Measurements from ENCODE around the gene STXBP3. TPM values are rescaled to one million over a fixed set of nuclear protein-coding genes. Genes with fewer than 3 reads are reported as not detected.

STXBP3 gene
- polyA plus RNA-seq, 1 donor from 2014 or later: 29.6 TPM

GRCh38 chr1:108832929-108833328 is 86.5 kb downstream of the STXBP3 start:
- TF ChIP-seq TAF1 (IDR thresholded peaks at IDR 0.05; ENCODE audit: low read depth): no peak
- no peak for TF ChIP-seq REST (IDR thresholded peaks at IDR 0.05; ENCODE audit: borderline replicate concordance)
- no peak for TF ChIP-seq POLR2AphosphoS5 (IDR thresholded peaks at IDR 0.05)
- TF ChIP-seq EZH2 (IDR thresholded peaks at IDR 0.05; ENCODE audit: borderline replicate concordance, insufficient read depth, low read length, poor library complexity, severe bottlenecking): no peak
- TF ChIP-seq RAD21 (conservative IDR thresholded peaks at IDR 0.05): no peak
- TF ChIP-seq EP300 (conservative IDR thresholded peaks at IDR 0.05; ENCODE audit: poor library complexity, severe bottlenecking): no peak
- TF ChIP-seq CTCF (IDR thresholded peaks at IDR 0.05; ENCODE audit: poor library complexity, severe bottlenecking): no peak
- no peak for TF ChIP-seq SMC3 (conservative IDR thresholded peaks at IDR 0.05; ENCODE audit: poor library complexity)
- TF ChIP-seq MXI1 (conservative IDR thresholded peaks at IDR 0.05; ENCODE audit: poor library complexity, severe bottlenecking): no peak
- H2AFZ ChIP-seq (ENCODE audit: low read depth, low read length): no peak overlapping the region
- no peaks in the 10 kb centered on the region for H3K9me2 ChIP-seq (ENCODE audit: insufficient read depth, low read length)
- no peaks in the 10 kb centered on the region for H3K9me3 ChIP-seq (ENCODE audit: low read length)
- no peaks in the 10 kb centered on the region for H4K20me1 ChIP-seq (ENCODE audit: insufficient read depth)
- no peaks in the 10 kb centered on the region for H3K36me3 ChIP-seq (ENCODE audit: insufficient read depth, low read length)
- no peak overlapping the region for H3K4me2 ChIP-seq (ENCODE audit: low read length)
- no peaks in the 10 kb centered on the region for H3K79me2 ChIP-seq (replicated peaks; ENCODE audit: insufficient read depth, low read length)
- no peak overlapping the region for H3K27ac ChIP-seq (ENCODE audit: low read length)
- no peaks in the 10 kb centered on the region for H3K27me3 ChIP-seq (ENCODE audit: insufficient read depth, low read depth, low read length)
- no peak overlapping the region for H3K4me3 ChIP-seq (ENCODE audit: low read length)
- H3K9ac ChIP-seq (ENCODE audit: low read length): no peak overlapping the region
- no peaks in the 10 kb centered on the region for H3F3A ChIP-seq (ENCODE audit: insufficient read depth, low read length, poor library complexity, severe bottlenecking)

- Histone ChIP-seq H3K9me3 (ENCODE audit: low read length) (no peaks in the 10 kb centered on the region), H4K20me1 (ENCODE audit: insufficient read depth) (no peaks in the 10 kb centered on the region), H3K27me3 (ENCODE audit: insufficient read depth, low read depth, low read length) (no peaks in the 10 kb centered on the region), H3K79me2 (replicated peaks; ENCODE audit: insufficient read depth, low read length) (no peaks in the 10 kb centered on the region), H3F3A (ENCODE audit: insufficient read depth, low read length, poor library complexity, severe bottlenecking) (no peaks in the 10 kb centered on the region), H3K9ac (ENCODE audit: low read length) (no peak overlapping the region), H3K9me2 (ENCODE audit: insufficient read depth, low read length) (no peaks in the 10 kb centered on the region), H3K4me3 (ENCODE audit: low read length) (no peak overlapping the region), H2AFZ (ENCODE audit: low read depth, low read length) (no peak overlapping the region), H3K27ac (ENCODE audit: low read length) (no peak overlapping the region), H3K4me2 (ENCODE audit: low read length) (no peak overlapping the region), H3K36me3 (ENCODE audit: insufficient read depth, low read length) (no peaks in the 10 kb centered on the region)
- TF ChIP-seq MXI1 (conservative IDR thresholded peaks at IDR 0.05; ENCODE audit: poor library complexity, severe bottlenecking) (no peak), CTCF (IDR thresholded peaks at IDR 0.05; ENCODE audit: poor library complexity, severe bottlenecking) (no peak), EZH2 (IDR thresholded peaks at IDR 0.05; ENCODE audit: borderline replicate concordance, insufficient read depth, low read length, poor library complexity, severe bottlenecking) (no peak), EP300 (conservative IDR thresholded peaks at IDR 0.05; ENCODE audit: poor library complexity, severe bottlenecking) (no peak), SMC3 (conservative IDR thresholded peaks at IDR 0.05; ENCODE audit: poor library complexity) (no peak), TAF1 (IDR thresholded peaks at IDR 0.05; ENCODE audit: low read depth) (no peak), POLR2AphosphoS5 (IDR thresholded peaks at IDR 0.05) (no peak), REST (IDR thresholded peaks at IDR 0.05; ENCODE audit: borderline replicate concordance) (no peak), RAD21 (conservative IDR thresholded peaks at IDR 0.05) (no peak)
These were observed 95.2 kb downstream of the STXBP3 start for GRCh38 chr1:108841703-108842102.

All from neural cell (in vitro differentiated cells).